ENCODE data around the gene LRRC1. TPM values are rescaled to one million over a fixed set of nuclear protein-coding genes. Genes with fewer than 3 reads are reported as not detected.

Gene LRRC1
- total RNA-seq, 4 donors from 2014 or later = 41.7 to 52.4 (median 48.4) TPM

- TF ChIP-seq POLR2A (IDR thresholded peaks at IDR 0.05) (no peak), CTCF (IDR thresholded peaks at IDR 0.05) (no peak)
- WGBS, 2 donors = 22 to 47% methylated on average over 1 of the region's 1 CpG
- H3K4me3 ChIP-seq (replicated peaks in 1 of 3) = no peak overlapping the region
- H3K36me3 ChIP-seq = no peaks in the 10 kb centered on the region
- DNase-seq = no peak
- H3K4me1 ChIP-seq = peaks cover 72 to 76% of the 10 kb centered on the region in 2 donors
- H3K27ac ChIP-seq = peak overlapping the region in 2 of 3 donors; percentile 47 to 71
- intact Hi-C loops (cut with DNase I) = no loop called here
- no peaks in the 10 kb centered on the region for H3K9me3 ChIP-seq
- no peaks in the 10 kb centered on the region for H3K27me3 ChIP-seq
Measured at GRCh38 chr6:53928641-53929040, 133.8 kb downstream of the LRRC1 start.

DNA sequence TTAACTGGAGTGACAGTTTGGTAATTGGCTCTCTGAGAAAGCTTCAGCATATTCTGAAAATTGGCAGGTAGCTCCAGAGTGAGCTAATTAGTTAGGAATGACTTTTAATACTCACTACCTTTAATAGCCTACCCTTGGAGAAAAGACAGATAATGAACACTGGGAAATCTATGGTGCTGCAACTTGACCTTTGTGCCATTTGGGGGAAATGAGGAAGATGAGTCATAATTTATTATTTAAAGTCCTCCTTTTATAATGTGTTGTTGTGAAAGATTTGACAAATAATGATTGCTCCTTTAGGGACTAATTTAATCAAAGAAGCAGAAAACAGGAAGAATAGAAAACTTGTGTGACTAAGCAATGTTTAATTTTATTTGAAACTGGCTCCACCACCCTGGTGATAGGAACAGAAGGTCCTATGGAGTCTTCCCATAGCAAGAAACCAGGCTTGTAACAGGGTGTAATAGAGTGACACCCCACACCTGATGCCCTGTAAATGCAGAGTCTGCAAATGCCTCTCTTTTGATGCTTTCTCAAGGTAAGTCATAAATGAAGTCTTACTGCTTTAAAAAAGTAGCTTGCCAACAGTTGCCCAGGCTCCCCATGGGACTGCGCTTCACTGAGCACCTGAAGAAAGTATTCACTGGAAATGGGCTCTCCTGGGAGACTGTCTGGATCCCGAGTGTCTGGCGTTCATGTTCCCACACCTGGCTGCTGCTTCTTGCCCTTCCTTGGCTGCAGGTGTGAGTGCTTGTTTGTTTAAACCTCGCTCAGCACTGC lies 134.4 kb downstream of the LRRC1 start:
- Histone ChIP-seq H3K4me3 (replicated peaks in 1 of 3) (no peak overlapping the region), H3K27me3 (no peaks in the 10 kb centered on the region), H3K4me1 (peaks cover 68 to 73% of the 10 kb centered on the region in 2 donors), H3K9me3 (no peaks in the 10 kb centered on the region), H3K36me3 (no peaks in the 10 kb centered on the region), H3K27ac (peak overlapping the region; percentile 47 to 71 (median 58))
- 40 to 44% methylated on average over 4 of the region's 4 CpGs for WGBS, 2 donors
- peak; percentile 88 to 89 for DNase-seq
- no peak for TF ChIP-seq CTCF (IDR thresholded peaks at IDR 0.05)
- TF ChIP-seq POLR2A (IDR thresholded peaks at IDR 0.05) = no peak
- intact Hi-C loops (cut with DNase I) = no loop called here

- intact Hi-C loops (cut with DNase I) = no loop called here
Measured at GRCh38 chr6:53929821-53930120, 135.0 kb downstream of the LRRC1 start.

DNA sequence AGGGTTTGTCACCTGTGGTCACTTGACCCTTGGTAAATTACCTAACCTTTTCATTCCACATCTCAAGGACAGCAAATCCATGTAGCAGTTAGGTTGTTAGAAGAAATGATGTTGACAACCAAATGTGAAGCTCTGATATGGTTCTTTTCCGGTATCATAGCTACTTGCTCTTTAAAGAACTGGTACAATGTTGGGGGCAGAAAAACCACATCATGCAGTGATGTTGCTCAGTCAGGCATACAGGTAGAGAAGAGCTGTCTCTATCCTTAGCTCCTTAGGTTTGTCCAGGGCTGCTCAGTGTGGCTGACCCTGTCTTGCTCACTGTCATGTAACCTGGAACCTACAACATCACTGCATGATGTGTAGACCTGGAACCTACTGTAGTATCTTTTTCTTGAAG lies 135.5 kb downstream of the LRRC1 start:
- TF ChIP-seq CTCF (IDR thresholded peaks at IDR 0.05) = no peak
- no peak for TF ChIP-seq POLR2A (IDR thresholded peaks at IDR 0.05)

More at GRCh38 chr6:53929821-53930120, 135.0 kb downstream of the LRRC1 start:
- Histone ChIP-seq H3K27ac (peak overlapping the region; percentile 47 to 71 (median 58)), H3K9me3 (no peaks in the 10 kb centered on the region), H3K4me3 (replicated peaks in 1 of 3) (no peak overlapping the region), H3K4me1 (peaks cover 63 to 68% of the 10 kb centered on the region in 2 donors), H3K36me3 (no peaks in the 10 kb centered on the region), H3K27me3 (no peaks in the 10 kb centered on the region)
- no peak for DNase-seq
- TF ChIP-seq POLR2A (IDR thresholded peaks at IDR 0.05) (no peak), CTCF (IDR thresholded peaks at IDR 0.05) (no peak)
- WGBS, 2 donors = 42 to 46% methylated on average over 6 of the region's 6 CpGs

GRCh38 chr6:53931086-53931485 lies 136.3 kb downstream of the LRRC1 start:
- TF ChIP-seq POLR2A (IDR thresholded peaks at IDR 0.05) (no peak), CTCF (IDR thresholded peaks at IDR 0.05) (no peak)
- WGBS, 2 donors = 82 to 84% methylated on average over 3 of the region's 3 CpGs
- no peak for DNase-seq
- intact Hi-C loops (cut with DNase I) = no loop called here
- Histone ChIP-seq H3K36me3 (no peaks in the 10 kb centered on the region), H3K9me3 (no peaks in the 10 kb centered on the region), H3K27ac (peak overlapping the region in 1 of 3 donors; percentile 47), H3K4me1 (peaks cover 50 to 55% of the 10 kb centered on the region in 2 donors), H3K4me3 (replicated peaks in 1 of 3) (no peak overlapping the region), H3K27me3 (no peaks in the 10 kb centered on the region)

More for the DNA sequence above, 135.5 kb downstream of the LRRC1 start:
- 52 to 100% methylated on average over 1 of the region's 1 CpG for WGBS, 2 donors
- Histone ChIP-seq H3K4me1 (peaks cover 57 to 63% of the 10 kb centered on the region in 2 donors), H3K4me3 (replicated peaks in 1 of 3) (no peak overlapping the region), H3K9me3 (no peaks in the 10 kb centered on the region), H3K36me3 (no peaks in the 10 kb centered on the region), H3K27me3 (no peaks in the 10 kb centered on the region), H3K27ac (peak overlapping the region; percentile 47 to 71 (median 58))
- intact Hi-C loops (cut with DNase I) = no loop called here
- no peak for DNase-seq

Data from thyroid gland (tissue), 4 donors.